GM19328 (cell line): ENCODE measurements around the gene TTC38.

ENCODE experiments used
- ATAC-seq: cut with Tn5 transposase; IDR thresholded peaks from one replicate; pipeline ENCODE4 v1.9.1; 2021; ENCODE audit warnings: mild to moderate bottlenecking, moderate library complexity; ENCODE audit not compliant: unreplicated experiment

Gene TTC38

GRCh38 chr22:46267431-46268279 lies at the start of gene TTC38:
TTC38 (plus strand) TSS chr22:46268008; CDS start chr22:46268040, 32 bp downstream.
- no peak for ATAC-seq

GRCh38 chr22:46219636-46220035 lies 48.2 kb upstream of the TTC38 start:
- no peak for ATAC-seq

DNA sequence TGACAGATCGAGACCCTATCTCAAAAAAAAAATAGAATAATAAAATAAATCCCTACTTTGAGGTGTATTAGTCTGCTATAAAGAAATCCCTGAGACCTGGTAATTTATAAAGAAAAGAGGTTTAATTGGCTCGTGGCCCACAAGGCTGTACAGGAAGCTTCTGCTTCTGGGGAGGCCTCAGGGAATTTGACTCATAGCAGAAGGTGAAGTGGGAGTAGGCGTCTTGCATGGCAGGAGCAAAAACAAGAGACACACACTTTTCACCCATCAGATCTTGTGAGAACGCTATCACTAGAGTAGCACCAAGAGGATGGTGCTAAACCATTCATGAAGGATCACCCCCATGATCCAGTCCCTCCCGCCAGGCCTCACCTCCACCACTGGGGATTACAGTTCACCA lies 46.9 kb upstream of the TTC38 start:
- no peak for ATAC-seq

GRCh38 chr22:46224044-46224897 lies 43.5 kb upstream of the TTC38 start:
- ATAC-seq: no peak

DNA sequence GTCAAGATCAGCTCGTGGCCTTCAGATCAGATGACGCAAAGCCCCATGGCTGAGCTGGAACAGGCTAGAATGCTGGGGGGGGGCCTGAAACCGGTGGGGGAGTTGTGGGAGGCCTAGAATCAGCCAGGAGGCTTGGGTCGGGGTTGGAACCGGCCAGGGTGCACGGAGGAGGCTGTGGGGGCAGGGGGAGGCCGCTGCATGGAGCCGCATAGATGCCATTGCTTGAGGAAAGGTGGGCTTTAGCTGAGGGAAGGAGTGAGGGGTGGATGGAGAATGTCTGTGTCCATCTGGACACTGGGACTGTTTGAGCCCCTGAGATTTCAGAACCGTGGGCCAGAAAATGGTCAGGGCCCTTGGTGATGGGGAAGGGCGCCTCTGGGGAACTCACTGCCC lies 42.9 kb upstream of the TTC38 start:
- ATAC-seq: no peak

DNA sequence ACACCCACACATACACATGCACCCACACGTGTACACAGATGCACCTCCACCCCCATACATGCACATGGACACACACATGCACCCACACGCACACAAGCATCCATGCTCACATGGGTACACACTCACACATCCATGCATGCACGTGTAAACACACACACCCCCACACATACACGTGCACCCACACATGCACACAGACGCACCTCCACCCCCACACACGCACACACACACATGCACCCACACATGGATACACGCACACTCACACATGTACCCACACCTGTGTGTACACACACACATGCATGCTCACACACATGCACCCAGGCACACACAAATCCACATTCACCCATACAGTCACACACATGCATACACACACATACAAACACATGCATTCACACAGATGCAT lies 42.2 kb upstream of the TTC38 start:
- no peak for ATAC-seq

DNA sequence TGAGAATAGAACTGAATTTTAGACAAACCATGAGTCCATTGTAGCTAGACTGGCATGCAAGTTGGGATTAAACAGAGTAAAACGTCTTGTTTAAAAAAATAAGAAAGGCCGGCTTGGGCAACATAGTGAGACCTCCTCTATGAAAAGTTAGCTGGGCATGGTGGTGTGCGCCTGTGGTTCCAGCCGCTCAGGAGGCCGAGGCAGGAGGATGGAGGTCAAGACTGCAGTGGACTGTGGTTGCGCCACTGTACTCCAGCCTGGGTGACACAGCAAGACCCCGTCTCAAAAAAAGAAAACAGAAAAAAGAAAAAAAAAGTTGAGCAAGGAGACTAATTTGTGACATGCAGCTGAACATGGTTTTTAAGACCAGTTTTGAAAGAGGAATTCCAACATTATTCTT lies 41.2 kb upstream of the TTC38 start:
- ATAC-seq: no peak

- no peak for ATAC-seq
Measured at GRCh38 chr22:46229701-46230100, 38.1 kb upstream of the TTC38 start.

DNA sequence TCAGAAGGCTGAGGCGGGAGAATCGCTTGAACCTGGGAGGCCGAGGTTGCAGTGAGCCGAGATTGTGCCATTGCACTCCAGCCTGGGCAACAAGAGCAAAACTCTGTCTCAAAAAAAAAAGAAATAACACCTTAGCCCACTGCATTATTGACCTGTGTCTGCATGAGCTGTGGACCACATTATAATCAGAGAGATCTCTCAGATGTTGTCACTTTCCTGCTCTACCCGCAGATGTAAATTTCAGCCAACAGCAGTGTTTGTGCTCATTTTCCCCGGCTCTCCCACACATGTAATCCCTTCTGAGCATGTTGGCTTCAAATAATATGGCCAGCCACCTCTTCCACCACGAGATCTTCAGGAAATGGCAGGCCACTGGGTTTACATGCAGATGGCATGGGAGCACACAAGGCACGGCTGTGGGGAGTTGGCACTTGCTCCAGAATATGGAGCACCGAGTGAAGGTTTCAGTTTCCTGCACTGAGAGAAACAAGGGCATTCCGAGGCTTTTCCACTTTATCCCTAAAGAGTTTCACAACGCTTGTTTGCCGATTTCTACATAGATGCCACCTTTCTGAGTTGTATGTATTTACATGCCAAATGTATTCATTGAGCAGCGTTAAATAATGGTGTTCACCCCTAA lies 37.4 kb upstream of the TTC38 start:
- no peak for ATAC-seq

GRCh38 chr22:46233231-46233630 lies 34.6 kb upstream of the TTC38 start:
- ATAC-seq: no peak

DNA sequence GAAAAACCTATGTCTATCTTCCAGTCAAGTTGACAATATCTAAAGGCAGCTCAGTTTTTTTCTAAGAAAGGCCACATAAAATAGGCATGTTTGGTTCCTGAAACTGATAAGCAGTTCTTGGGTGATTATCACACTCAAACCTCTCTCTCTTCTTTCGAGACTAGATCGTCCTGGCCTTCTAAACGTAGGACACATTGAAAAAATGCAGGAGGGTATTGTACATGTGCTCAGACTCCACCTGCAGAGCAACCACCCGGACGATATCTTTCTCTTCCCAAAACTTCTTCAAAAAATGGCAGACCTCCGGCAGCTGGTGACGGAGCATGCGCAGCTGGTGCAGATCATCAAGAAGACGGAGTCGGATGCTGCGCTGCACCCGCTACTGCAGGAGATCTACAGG lies 32.8 kb upstream of the TTC38 start:
- no peak for ATAC-seq

- no peak for ATAC-seq
Measured at GRCh38 chr22:46237453-46238124, 30.2 kb upstream of the TTC38 start.

GRCh38 chr22:46238541-46238940 lies 29.3 kb upstream of the TTC38 start:
- no peak for ATAC-seq

GRCh38 chr22:46239261-46240048 lies 28.4 kb upstream of the TTC38 start:
- no peak for ATAC-seq

DNA sequence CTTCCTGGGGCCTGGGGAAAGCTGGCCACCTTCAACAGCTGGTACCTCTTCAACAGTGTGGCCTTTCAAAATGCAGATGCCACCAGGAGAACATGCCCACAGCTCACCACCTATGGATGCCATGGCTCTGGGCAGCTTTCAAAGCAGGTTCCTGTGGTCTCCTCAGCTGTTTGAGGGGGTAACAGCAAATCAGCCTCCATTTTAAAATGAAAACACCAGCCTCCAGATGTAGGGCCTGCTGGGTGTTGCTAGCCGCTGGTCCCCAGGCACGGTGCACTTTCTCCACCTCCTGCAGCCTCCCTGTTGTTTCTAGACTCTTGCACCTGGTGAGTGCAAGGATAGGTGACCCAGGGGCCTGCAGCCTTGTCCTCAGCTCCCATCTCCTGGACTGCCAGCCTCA lies 27.7 kb upstream of the TTC38 start:
- ATAC-seq: no peak

DNA sequence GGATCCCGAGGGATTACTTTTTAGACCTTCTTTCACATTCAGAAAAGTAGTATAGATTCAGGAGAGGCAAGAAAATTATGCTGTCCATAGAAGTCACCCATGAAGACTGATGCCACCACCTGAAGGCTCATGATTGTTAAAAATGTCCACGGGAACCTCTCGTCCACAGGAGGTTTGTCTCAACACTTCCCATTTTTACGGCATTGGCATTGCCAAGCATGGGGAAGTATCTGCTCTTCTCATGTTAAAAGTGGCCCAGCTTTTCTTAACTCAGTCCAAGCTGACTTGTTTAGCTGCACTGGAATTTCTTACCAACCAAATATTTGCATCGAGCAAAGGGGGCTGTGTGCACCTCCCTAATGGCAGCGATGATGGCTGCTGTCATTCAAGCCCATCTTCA lies 27.3 kb upstream of the TTC38 start:
- ATAC-seq: no peak

DNA sequence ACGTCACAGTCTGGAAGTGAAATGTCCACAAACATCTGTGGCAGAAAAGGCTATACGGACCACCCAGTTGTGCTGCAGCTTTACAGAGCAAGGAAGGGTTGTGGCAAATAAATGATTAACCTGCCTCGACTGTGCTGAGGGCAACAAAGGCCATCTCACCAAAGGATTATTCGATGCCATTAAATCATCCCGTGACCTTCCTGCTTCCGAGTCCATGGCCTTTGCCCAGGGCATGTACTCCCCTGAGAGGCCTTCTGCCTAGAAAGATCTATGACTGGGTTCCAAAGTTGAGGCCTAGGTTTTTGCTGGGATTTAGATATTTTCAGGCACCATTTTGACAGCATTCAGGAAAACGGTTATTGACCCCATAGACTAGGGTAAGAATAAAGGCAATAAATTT lies 26.9 kb upstream of the TTC38 start:
- no peak for ATAC-seq

GRCh38 chr22:46241396-46242007 lies 26.3 kb upstream of the TTC38 start:
- ATAC-seq: no peak

DNA sequence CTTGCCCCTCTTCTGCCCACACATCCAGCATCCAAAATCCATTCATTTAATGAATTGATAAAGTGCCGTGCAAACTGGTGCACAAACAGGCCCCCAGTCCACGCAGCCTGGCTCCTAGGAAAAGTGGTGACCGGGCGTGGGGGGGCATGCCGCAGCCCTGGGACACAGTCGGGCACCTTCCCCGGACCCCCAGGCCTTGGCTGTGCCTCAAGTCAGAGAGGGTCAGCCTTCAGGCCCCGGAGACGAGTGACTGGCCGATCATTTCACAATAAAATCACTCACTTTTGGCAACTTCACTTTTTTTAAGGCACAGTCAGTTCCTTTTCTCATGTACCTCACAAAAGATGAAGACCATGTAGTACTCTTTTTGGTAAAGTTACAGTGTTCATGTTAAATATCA lies 25.7 kb upstream of the TTC38 start:
- no peak for ATAC-seq

- no peak for ATAC-seq
Measured at GRCh38 chr22:46244771-46245170, 23.0 kb upstream of the TTC38 start.
